ENCODE data around the gene SORCS2.

DNA sequence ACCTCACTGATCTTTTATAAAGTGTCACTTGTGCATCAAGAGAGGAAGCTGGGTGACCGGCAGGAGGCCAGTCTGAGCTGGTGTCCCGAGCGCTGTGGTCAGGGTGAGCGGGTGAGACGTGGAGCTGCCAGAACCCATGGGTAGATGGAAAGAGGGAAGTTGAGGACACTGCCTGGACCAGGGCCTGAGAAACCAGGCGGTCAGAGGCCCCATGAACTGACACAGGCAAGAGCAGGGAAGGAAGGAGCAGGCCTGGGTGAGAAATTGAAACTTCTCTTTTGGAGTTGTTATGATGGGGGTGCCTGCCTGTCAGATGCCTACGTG is 554.7 kb downstream of the SORCS2 start:
- TF ChIP-seq, protein P1, sequence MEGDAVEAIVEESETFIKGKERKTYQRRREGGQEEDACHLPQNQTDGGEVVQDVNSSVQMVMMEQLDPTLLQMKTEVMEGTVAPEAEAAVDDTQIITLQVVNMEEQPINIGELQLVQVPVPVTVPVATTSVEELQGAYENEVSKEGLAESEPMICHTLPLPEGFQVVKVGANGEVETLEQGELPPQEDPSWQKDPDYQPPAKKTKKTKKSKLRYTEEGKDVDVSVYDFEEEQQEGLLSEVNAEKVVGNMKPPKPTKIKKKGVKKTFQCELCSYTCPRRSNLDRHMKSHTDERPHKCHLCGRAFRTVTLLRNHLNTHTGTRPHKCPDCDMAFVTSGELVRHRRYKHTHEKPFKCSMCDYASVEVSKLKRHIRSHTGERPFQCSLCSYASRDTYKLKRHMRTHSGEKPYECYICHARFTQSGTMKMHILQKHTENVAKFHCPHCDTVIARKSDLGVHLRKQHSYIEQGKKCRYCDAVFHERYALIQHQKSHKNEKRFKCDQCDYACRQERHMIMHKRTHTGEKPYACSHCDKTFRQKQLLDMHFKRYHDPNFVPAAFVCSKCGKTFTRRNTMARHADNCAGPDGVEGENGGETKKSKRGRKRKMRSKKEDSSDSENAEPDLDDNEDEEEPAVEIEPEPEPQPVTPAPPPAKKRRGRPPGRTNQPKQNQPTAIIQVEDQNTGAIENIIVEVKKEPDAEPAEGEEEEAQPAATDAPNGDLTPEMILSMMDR (IDR thresholded peaks at IDR 0.05; ENCODE audit: poor library complexity, severe bottlenecking), result no peak
- TF ChIP-seq POLR2AphosphoS5 (IDR thresholded peaks at IDR 0.05) (no peak), EP300 (conservative IDR thresholded peaks at IDR 0.05; ENCODE audit: poor library complexity, severe bottlenecking) (no peak)

Measured in neural cell (in vitro differentiated cells).